Activated gamma-delta T cell (primary cell): ENCODE measurements around the gene S100A11.

Experiments
- DNase-seq: peaks from one replicate; lab custom pipeline; 2025; lab: John Stamatoyannopoulos, UW

S100A11 gene

DNA sequence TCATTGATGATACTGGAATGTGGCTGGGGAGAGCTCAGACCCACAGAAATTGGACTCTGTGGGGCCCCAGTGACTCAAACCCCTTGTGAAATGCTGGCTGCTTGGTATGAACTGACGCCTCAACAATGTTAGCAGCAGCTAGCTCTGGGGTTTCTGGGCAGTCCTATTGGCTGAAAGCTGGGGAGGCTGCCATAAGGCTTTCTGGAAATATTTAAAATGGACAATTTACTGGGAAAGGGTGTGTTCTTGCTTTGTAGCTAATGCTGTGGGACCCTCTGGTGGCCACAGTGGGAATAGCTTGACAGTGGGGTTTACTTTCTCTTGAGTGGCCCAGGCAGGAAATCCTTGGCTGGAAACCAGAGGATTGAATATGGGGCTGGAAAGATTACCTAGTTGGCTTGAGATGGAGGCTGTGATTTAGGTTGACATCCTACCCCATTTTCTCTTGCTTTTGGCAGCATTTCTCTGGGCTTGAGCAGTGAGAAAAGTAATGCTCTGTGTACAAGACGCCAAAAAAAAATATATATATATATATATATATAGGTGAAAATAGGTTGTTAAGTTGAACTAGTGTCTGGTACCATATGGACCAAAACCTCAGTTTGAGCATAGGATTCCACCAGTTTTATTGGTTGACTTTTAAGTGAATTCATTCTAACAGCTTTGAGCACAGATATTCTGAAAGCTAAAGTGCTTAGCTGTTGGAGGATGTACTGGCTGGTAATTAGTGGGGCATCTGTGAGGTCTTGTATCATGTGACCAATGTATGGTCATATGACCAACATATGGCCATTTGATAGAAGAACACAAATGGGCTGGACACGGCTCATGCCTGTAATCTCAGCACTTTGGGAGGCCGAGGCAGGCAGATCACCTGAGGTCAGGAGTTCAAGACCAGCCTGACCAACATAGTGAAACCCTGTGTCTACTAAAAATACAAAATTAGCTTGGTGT lies 34.9 kb downstream of the S100A11 start:
- no peak for DNase-seq

DNA sequence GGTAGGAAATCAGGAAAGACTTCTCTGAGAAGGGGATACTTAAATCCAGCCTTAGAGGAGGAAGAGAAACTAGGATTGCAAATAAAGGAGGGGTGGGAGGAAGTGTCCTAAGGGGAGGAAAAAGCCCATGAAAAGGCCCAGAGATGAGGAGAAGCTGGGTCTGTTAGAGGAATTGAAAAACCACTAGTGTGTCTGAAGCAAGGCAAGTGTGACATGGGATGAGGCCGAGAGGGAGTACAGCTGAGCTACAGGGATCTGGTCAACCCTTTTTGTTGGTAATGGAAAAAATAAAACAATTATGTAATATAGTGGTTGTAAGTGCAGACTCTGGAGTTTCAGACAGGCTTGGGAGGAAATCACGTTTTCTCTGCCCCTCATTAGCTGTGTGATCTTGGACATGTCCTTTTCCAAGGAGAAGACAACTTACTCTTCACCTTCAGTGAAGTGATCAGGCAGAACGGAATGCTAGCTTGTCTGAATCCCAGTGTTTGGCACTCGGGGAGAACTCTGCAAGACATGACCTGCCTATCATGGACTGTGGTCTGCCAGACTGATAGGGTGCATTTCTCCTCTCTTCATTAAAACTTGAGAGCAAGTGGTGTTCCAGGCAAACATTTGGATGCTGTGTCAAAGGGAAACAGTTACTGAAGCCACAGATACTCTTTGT lies 35.7 kb downstream of the S100A11 start:
- no peak for DNase-seq

DNA sequence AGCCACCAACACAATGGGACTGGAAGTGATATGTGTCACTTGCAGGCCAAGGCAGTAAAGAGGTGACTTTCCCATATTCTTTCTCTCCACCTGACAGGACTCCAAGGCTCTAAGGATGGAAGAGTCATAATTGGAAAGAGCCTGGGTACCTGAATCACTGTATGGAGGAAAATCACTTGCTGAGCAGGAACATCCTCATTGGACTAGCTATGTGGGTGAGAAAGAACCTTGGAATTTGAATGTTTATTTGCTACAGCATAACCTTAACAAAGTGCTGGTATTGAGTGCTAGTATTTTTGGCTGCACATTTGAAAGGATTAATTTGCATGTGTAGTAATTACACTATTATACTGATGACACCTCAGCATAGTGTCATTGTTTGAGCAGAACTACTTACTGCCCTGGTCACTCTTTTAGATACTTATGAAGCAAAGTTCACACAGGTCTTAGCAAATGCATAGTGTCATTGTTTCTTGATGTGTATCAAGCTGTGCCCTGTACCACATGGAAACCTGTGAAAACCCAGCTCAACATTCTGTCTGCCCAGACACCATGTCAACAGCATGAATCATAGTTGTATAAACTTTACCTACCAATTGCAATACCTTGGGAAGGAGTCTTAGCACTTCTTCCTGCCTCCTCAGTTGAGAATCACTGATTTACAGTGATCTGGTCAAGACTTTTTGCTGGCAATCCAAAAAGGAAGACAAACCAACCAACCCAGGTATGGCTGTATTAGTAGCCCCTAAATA lies 38.0 kb downstream of the S100A11 start:
- DNase-seq: no peak

DNA sequence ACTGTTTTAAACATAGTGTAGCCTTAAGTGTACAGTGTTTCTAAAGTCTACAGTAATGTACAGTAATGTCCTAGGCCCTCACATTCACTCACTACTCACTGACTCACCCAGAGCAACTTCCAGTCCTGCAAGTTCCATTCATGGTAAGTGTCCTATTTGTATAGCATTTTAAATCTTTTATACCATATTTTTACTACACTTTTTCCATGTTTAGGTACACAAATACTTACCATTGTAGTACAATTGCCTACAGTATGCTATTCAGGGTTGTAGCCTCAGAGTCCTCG lies 39.6 kb downstream of the S100A11 start:
- DNase-seq: no peak

DNA sequence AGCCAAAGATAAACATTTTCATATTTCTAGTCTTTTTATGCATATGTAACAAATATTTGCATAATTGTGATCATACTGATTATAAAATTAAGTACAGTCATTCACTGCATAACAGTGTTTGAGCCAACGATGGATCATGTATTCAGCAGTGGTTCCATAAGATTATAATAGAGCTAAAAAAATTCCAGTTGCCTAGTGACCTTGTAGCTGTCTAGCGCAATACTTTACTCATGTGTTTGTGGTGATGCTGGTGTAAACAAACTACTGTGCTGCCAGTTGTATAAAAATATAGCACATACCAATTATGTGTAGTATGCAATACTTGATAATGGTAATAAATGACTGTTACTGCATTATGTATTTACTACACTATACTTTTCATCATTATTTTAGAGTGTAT lies 41.0 kb downstream of the S100A11 start:
- DNase-seq: no peak

DNA sequence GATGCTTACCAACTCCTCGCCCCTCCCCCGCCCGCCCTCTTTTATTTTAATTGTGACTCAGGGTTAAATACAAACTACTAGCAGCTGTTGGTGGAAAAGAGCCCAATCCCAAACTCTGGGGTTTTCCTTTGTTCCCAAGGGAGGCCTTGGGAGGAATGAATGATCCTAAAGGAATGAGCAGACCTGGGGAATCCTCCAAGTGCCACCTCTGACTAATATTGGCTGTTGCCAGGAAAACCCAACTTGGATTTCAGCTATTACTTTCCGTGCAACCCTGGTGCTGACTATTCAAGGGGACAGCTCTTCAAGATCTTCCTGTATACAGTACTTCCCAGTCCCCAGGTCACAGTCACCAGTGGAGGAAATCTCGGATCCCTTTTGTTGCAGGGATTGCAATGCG lies 41.8 kb downstream of the S100A11 start:
- DNase-seq: no peak

DNA sequence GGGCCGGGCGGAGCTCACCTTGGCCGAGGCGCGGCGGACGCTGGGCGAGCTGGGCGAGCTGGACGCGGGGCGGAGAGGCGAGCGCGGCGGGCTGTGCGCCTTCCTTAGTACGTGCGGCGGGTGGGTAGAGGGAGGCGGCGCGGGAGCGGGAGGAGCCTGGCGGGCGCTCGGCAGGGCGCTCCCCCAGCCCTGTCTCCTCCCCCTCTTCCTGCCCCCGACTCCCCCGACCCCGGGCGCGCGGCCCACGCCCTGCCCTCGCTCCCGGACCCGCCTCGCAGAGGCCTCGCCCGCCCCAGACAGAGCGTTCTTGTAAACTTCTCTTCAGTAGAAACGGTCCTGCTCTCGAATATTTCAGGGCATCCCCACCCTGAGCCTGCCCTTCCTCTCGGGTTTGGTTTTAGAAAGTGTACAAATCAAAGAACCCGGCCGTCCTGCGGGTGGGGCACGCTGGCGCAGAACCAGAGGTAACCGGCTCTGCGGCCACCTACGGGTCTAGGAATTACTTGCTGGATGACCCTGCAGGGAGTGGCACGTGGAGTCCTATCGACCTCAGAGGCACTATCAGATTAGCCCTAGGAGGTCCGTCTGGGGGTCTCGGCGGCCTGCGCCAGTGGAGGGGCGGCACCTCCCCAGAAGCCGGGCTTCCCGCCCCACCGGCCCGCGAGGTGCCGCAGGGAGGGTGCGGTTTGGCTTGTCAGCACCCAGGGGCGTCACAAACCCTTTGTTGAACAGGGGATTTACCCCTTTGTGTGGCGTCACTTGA lies 42.9 kb downstream of the S100A11 start, which contains the start of gene S100A10:
TSS of gene S100A10 (minus strand) at position 126 of the 763 bp plus-strand sequence. CDS start 7,629 bp downstream, outside the sequence.
- DNase-seq: peak; percentile 66

DNA sequence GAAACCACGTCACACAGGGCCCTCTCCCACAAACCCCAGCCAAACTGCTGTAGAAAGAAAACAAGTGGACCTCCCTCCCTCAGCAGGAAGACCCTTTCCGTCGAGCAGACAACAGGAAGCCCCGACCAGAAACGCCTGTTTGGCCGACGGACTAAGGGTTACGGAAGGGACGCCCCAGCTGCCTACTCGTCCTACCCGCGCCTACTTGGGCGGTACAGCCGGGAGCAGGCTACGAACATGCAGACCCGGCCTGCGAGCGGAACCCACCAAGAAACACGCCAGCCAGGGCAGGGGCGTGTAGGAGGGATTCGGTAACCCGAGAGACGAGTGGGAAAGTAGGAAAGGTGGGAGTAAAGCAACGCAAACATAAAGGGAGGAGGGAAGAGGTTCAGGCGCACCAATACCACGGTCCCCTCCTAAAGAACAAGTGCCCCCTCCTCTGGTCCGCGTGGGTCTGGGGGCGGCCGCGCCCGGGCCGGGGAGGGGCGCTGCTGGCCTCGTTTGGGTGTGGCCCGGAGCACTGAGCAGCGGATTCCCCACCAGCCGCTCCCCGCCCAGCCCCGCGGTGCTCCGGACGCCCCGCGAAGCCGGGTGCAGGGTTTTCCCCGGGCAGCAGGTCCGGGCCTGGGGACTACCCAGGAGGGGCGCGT lies 43.6 kb downstream of the S100A11 start:
- DNase-seq: no peak

DNA sequence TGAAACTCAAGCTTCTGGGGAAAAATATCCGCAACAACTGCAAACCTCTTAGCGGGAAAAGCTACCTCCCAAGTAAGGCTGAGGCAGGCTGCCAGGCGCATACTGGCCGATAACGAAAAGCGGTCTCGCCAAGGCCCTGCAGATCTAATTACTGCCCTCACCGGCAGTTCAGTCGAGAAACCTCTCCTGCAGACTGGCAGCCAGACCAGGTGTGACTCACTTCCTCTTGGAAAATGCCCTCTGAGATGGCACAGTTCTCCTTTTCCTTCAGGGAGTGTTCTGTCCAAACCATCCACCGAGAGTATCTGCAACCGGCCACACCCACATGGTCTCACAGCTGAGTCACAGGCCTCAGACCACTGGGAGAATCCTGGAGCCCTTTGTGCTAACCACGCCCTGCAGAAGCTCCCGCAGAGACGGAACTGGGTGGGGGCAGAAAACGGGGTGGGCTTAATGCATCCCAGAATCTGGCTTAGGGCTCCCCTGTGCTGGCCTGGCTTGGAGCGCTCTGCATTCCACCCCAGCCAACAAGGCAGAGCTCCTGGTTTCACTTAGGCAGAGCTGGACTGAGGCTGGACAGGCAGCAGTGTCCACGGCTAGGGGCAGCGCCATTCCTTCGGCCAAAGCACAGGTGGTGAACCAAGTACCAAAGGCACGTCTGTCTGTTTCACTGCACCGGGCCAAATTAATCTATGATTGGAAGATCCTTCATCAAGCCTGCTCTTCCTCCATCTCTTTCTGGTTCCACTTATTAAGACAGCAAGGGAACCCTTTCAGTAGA lies 44.3 kb downstream of the S100A11 start:
- peak; percentile 10 for DNase-seq

DNA sequence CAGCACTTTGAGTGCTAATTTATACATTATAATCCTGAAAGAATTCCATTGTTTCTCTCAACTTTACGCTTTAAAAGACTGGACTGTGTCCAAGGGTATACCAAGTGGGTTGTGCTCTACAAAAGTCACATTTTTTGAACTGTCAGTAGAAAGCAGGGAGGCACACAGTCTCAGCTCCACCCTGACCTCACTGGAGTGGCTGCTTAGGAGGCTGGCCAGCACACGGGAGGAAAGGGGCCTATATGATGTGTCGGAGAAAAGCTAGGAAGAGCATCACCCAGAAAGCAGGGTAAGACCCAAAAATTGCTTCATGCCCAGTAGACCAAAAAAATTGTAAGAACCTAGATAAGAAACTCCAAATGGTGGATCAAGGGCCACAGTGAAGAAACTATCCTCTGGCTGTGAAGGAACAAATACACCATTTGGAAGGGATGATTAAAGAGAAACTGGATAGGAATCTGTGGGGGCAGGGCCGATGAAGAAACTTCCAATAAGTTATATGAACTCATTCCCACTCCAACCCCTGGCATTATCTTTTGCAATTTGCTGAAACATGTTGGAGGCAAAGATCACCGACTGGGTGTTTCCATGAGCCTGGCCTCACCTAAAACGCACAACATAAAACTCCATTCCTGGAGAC lies 45.0 kb downstream of the S100A11 start:
- no peak for DNase-seq

DNA sequence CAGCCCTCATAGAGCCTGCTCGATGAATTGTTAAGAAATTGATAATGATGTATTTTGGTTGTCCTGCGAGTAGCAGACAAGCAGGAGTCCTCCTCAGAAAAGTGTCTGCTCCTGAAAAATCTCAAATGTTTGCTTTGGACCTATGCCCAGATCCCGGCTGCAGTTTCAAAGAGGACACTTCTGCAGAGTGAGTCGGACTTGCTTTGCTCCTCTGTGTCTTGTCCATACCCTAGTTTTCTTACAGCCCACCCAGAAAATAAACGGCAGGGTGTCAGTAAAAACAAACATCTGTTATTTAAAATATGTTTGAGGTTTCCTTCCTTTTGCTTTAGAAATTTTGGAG lies 46.0 kb downstream of the S100A11 start:
- no peak for DNase-seq

DNA sequence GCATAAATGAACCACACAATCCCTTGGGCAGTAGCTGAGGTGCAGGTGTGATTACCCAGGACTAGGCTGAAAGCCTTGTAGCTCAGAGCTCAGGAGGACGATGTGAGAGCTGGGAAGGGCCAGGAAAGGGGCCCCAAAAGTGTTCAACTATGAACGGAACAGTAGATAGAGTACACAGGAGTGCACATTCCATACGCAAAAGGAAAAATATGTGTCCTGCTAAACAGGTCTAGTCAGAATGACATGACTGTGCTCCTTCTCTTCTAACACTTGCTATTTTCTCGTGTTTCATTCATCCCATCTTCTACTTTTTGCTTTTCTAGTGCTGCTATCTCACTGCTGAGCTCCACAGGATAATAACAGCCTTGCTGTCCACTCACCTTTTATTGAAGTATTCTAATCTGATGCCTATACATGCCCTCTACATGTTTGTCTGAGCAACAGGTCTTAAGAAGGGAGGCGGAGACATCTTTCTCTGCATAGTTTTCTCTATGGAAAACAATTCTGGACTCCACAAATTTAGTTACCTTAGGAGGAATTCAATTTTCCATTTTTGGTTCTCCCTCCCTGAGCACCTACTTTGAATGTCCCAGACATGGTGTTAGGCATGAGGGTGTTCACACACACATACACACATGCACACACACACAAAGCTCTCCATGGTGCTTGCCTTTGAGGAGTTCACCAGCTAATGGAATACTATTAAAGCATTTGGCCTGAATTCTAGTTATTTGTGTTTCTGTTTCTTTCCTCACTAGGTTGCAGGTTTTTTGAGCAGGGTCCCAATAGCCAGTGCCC lies 46.5 kb downstream of the S100A11 start:
- no peak for DNase-seq

DNA sequence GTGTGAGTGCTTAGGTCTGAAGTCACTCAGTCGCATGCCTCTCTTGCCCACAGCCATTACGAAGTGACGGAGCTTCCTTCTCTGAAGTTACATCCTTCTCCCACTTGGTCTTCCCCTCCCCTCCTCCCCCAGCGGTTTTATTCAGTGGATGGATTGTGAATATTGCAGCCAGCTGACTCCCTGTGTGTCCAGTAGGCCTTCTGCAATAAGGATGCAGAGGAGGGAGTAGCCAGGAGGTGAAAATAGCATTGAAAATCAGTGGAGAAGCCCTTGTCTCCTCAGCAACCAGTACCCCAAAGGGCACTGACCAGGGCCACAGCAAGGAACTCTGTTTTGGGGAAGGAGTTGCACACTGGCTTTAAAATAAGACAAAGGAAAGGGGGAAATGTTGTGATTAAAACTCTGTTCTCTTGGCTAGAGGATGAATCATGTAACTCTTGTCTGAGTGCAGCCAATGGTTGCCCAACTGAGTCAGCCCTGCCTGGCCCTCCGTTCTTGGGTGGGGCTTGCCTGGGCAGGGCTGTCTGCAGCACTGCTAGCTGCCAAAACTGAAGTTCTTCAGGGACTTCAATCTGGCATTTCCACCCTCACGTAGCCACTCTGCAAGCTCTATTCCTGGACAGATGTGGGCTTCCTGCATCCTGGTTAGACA lies 47.5 kb downstream of the S100A11 start:
- no peak for DNase-seq

DNA sequence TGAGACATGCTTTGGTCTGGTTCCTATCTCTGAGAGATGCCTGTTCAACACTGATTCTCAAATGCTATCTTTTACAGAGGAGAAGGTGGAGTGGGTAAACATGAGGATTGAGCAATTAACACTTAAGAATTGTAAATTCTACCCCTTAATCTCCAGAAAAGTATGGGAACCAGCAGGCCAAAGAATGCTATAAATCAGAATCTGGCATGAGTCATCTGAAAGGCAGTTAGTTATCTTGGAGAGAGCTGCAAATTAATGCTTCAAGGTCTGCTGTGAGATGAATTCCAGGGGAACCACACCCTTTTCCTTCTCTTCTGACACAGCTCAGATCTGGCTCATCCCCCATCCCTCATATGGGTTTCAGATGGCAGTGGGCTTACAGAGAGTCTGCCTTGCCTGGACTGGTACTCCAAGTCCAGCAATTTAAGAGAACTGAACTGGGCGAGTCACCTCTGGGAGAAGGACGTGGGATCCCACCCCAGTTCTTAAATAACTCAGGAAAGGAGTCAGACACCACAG lies 48.3 kb downstream of the S100A11 start:
- DNase-seq: no peak

DNA sequence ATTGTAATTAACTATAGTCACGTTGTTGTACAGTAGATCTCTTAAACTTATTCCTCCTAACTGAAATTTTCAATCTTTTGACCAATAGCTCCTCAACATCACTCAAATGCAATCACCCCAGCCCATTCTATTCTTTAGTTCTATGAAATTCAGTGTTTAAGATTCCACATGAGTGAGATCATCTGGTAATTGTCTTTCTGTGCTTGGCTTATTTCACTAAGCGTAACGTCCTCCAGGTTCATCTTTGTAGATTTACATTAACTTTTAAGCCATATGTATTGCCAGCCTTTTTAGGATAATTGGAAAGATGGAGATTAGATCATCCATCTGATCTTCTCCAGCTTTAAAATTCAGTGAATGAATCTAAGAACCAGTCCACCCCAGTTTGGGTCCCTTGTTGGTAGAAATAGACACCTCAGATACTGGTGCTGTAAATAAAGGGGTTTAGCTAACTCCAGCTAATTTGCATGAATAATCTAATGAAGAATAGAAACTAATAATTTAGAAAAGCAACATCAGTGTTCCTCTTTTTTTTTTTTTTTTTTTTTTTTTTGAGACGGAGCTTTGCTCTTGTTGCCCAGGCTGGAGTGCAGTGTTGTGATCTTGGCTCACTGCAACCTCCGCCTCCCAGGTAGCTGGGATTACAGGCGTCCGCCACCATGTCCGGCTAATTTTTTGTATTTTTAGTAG lies 50.2 kb downstream of the S100A11 start:
- no peak for DNase-seq

DNA sequence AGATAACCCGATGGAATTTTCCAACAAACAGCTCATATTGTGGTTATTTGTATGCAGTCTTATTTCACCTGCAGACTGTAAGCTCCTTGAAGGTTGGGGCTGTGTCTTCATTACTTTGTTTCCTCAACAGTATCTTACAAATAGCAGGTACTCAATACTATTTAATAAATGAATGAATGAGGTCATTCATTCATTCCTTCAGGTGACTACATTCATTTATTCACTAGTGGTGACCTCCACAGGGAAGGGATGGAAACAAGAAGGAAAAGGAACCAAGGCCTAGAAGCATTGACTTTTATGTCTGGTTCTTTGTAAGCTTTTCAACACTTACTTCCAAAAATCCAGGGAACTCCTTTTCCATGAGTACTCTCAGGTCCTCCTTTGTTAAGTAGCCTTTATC lies 51.0 kb downstream of the S100A11 start:
- DNase-seq: no peak

DNA sequence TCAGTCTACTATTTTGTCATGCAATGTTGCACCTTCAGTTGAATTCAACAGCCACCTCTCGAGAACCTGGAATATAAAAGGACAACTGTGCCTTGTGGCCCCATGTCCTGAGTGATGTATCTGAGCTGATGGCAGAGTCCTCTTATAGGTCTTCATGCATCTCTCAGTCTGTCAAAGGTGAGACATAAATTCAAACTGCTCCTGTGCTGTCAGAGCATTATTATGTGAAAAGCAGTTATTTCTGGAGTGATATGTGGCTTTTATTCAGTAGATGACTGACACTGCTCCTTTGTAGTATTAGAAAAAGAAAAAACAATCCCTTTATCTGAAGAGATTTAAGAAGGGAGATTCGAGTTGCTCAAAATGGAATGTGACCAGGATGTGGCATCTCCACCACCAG lies 51.5 kb downstream of the S100A11 start:
- DNase-seq: no peak
